Measurements from ENCODE around the gene B3GNT8. TPM values are rescaled to one million over a fixed set of nuclear protein-coding genes. Genes with fewer than 3 reads are reported as not detected.
"Not testable (repeated sequence)": the region's sequence is repeated elsewhere in the genome, so short reads cannot be mapped to it uniquely, and the experiment has no call there.

B3GNT8 gene, protein sequence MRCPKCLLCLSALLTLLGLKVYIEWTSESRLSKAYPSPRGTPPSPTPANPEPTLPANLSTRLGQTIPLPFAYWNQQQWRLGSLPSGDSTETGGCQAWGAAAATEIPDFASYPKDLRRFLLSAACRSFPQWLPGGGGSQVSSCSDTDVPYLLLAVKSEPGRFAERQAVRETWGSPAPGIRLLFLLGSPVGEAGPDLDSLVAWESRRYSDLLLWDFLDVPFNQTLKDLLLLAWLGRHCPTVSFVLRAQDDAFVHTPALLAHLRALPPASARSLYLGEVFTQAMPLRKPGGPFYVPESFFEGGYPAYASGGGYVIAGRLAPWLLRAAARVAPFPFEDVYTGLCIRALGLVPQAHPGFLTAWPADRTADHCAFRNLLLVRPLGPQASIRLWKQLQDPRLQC
- total RNA-seq (10 to 100 TPM in 3 of 9 donors, 1 to 10 TPM in 6; 6.4 to 11.5 (median 9.4) TPM), polyA plus RNA-seq (10 to 100 TPM in 1 of 2 donors, 1 to 10 TPM in 1; 5.0 to 12.6 TPM)
- long read RNA-seq, donor 1, partial matches to known transcripts, result 8 of 17 reads
- long read RNA-seq, donor 1, other reads (novel, unspliced or antisense), result 5 of 17 reads
- long read RNA-seq, donor 2, partial matches to known transcripts, result 19 of 37 reads
- long read RNA-seq, donor 2, other reads (novel, unspliced or antisense), result 15 of 37 reads
- long read RNA-seq, donor 3, partial matches to known transcripts, result 5 of 14 reads
- long read RNA-seq, donor 3, other reads (novel, unspliced or antisense), result 8 of 14 reads

DNA sequence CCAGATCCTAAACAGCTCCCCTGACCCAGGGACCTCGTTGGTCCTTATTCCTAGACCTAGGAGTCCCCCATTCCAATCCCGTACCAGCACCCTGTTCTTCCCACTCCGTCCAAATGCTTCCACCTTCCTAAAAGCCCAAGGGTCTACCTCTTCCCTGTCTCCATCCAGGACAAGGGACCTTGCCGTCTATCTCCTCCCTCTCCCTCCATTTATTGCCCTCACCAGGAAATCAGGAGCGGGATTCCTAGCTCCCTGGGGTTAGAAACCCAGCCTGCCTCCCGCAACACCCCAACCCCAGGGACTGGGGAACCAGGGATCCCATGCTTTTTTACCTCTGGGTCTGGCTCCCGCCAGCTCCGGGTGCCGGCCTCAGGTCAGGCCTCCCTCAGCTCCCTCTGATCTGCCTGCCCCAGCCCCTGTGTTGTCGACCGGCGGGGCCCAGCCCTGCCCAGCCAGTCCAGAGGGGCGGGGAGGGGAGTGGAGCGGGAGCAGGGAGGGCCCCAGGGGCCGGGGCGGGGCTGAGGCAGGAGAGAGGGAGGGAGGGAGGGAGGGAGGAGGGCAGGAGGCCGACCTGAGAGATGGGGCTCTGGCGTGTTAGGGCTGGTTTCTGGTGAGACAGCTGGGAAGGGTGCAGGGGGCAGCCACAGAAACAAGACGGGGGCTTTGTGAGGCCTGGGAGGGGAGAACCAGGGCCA, at the start of gene B3GNT8:
Gene B3GNT8, minus strand, starts transcription at position 423 of the 695 bp plus-strand sequence. CDS start 596 bp downstream, outside the sequence.
- TF ChIP-seq, protein P1, sequence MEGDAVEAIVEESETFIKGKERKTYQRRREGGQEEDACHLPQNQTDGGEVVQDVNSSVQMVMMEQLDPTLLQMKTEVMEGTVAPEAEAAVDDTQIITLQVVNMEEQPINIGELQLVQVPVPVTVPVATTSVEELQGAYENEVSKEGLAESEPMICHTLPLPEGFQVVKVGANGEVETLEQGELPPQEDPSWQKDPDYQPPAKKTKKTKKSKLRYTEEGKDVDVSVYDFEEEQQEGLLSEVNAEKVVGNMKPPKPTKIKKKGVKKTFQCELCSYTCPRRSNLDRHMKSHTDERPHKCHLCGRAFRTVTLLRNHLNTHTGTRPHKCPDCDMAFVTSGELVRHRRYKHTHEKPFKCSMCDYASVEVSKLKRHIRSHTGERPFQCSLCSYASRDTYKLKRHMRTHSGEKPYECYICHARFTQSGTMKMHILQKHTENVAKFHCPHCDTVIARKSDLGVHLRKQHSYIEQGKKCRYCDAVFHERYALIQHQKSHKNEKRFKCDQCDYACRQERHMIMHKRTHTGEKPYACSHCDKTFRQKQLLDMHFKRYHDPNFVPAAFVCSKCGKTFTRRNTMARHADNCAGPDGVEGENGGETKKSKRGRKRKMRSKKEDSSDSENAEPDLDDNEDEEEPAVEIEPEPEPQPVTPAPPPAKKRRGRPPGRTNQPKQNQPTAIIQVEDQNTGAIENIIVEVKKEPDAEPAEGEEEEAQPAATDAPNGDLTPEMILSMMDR (IDR thresholded peaks at IDR 0.05), result no peak
- peak; percentile 30 to 84 for TF ChIP-seq POLR2A (IDR thresholded peaks at IDR 0.05)
- peak within 1 kb of the TSS; percentile 54 to 95 (median 92) for H3K27ac ChIP-seq
- peaks cover 0 to 56% (median 40%) of the 10 kb centered on the region in 9 donors for H3K36me3 ChIP-seq
- peaks cover 7 to 82% (median 52%) of the 10 kb centered on the region in 12 donors for H3K4me1 ChIP-seq
- 2 to 7% (median 5%) methylated on average over 15 to 19 of the region's 19 CpGs for WGBS, 4 donors
- intact Hi-C loops (cut with DNase I), result loop anchor here in 3 of 10 donors (2.0 to 10.0 kb wide), 4 partner anchors 16 to 112 kb away; partner anchors contain the start of gene CCDC97 (in 1 of the 3)
- ATAC-seq (peak; percentile 70 to 87 (median 85)), DNase-seq (peak; percentile 89 to 93 (median 92))
- H3K27me3 ChIP-seq, result no peaks in the 10 kb centered on the region
- no peaks in the 10 kb centered on the region for H3K9me3 ChIP-seq
- H3K4me3 ChIP-seq, result peak within 1 kb of the TSS; percentile 16 to 84 (median 62)

DNA sequence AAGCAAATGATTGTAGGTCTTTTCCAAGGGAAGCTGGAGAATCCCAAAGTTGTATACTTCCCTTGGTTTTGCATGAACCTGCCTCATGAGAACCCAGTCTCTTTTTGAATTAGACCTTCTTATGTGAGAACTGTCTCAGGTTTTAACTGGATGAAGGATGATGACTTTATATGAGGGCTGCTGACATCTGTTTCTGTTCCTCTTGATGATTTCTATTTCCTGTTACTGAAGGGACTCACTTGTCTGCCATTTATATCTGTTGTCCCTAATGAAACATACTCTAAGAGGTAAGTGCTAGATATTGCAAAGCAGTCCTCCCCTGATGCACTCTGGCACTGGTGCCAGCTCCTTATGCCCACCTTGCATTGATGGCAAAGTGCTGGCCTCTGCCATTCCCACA, 49.4 kb upstream of the B3GNT8 start:
- peaks cover 0 to 36% (median 5%) of the 10 kb centered on the region in 9 donors for H3K27me3 ChIP-seq
- H3K4me3 ChIP-seq, result no peak overlapping the region
- peaks cover 0 to 6% (median 0%) of the 10 kb centered on the region in 9 donors for H3K36me3 ChIP-seq
- ATAC-seq, result no peak
- no peaks in the 10 kb centered on the region for H3K9me3 ChIP-seq
- intact Hi-C loops (cut with DNase I), result no loop called here
- no peak for TF ChIP-seq POLR2A (IDR thresholded peaks at IDR 0.05)
- TF ChIP-seq, protein P1 (IDR thresholded peaks at IDR 0.05), result no peak
- H3K4me1 ChIP-seq, result peaks cover 0 to 31% (median 12%) of the 10 kb centered on the region in 12 donors
- no peak for DNase-seq
- no peak overlapping the region for H3K27ac ChIP-seq

DNA sequence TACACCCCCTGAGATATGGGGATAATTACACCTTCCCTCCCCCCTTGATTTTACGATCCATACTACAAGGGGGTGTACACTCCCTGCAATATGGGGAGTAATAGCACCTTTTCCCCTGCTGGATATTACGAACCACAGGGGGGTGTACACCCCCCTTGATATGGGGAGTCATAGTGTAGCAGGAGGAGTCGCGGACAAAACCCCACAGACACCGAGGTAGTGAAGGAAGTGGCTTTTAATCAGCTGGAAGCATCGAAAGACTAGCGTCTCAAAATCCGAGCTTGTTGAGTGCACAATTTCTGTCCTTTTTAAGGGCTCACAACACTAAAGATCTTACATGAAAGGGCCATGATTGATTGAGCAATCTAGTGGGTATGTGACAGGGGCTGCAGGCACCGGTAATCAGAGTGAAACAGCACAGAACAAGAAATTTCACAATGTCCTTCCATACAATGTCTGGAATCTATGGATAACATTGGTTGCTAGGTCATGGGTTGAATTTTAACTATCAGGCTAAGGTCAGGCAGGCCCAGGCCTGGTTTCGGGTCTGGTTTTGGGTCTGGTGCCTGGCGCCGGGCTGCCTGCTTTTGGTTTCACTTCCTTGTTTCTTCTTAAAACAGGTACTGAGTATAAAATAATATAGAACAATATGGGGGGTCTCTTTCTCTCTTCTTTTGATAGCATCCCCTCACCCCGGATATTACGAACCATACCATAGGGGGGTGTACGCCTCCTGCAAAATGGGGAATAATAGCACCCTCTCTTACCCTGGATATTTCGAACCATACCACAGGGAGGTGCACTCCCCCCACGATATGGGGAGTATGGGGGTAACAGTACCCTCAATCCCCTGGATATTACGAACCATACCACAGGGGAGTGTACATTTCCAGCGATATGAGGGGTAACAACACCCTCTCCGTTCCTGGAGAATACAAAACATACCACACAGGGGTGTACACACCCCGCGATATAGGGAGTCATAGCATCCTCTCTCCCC, 36.4 kb upstream of the B3GNT8 start:
- H3K36me3 ChIP-seq; H3K9me3 ChIP-seq; H3K4me1 ChIP-seq; DNase-seq; ATAC-seq; intact Hi-C loops (cut with DNase I); H3K4me3 ChIP-seq; H3K27ac ChIP-seq: not testable (repeated sequence)
- H3K27me3 ChIP-seq, result peaks cover 0 to 44% (median 11%) of the 10 kb centered on the region in 9 donors
- 81 to 86% (median 85%) methylated on average over 22 of the region's 22 CpGs for WGBS, 4 donors

DNA sequence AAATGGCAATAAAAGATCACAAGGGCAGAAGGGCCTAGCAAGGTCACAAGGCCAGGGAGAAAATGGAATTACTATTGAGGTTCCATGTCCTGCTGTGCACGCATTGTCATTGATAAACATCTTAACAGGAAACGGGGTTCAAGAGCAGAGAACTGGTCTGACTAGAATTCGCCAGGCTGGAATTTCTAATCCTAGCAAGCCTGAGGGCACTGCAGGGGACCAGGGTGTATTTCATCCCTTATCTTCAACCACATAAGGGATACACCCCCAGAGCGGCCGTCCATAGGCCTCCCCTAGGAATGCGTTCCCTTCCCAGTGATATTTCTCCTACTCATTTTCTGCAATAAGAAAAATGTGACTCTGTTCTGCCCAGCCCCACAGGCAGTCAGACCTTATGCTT, 35.3 kb upstream of the B3GNT8 start:
- H3K9me3 ChIP-seq, result no peaks in the 10 kb centered on the region
- no peak for DNase-seq
- 66 to 79% (median 73%) methylated on average over 6 of the region's 6 CpGs for WGBS, 4 donors
- H3K27me3 ChIP-seq, result peaks cover 0 to 47% (median 11%) of the 10 kb centered on the region in 9 donors
- TF ChIP-seq POLR2A (IDR thresholded peaks at IDR 0.05), result no peak
- TF ChIP-seq, protein P1 (IDR thresholded peaks at IDR 0.05), result no peak
- H3K4me1 ChIP-seq, result peaks cover 0 to 6% (median 1%) of the 10 kb centered on the region in 12 donors
- no peak overlapping the region for H3K4me3 ChIP-seq
- no peak overlapping the region for H3K27ac ChIP-seq
- intact Hi-C loops (cut with DNase I), result no loop called here
- ATAC-seq, result no peak
- no peaks in the 10 kb centered on the region for H3K36me3 ChIP-seq
